22Rv1 (cell line): ENCODE measurements around the gene MTRF1.

Experiments
- ZFX ChIP-seq: fragments of 450-650 bp; IDR thresholded peaks from 2 replicates; pipeline ENCODE4 v1.6.1; 2017; ENCODE audit warnings: antibody characterized with exemption, borderline replicate concordance
- TF ChIP-seq, protein P1 (sequence below): fragments of 450-650 bp; IDR thresholded peaks from 2 replicates; pipeline ENCODE4 v1.5.1; 2017; ENCODE audit warnings: mild to moderate bottlenecking

DNA sequence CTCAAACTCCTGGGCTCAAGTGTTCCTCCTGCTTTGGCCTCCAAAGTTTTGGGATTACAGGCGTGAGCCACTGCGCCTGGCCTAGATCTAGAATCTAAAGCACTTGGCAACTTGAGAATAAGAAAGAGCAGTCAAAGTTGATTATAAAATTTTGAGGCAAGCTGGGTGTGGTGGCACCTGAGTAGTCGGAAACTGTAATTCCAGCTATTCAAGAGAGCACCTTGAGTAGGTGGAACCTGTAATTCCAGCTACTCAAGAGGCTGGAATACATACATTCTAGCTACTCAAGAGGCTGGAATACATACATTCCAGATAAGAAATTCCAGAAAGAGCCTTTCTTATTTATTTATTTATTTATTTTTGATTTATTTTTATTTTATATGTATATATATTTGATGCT is 39.4 kb upstream of the MTRF1 start:
- TF ChIP-seq, protein P1, sequence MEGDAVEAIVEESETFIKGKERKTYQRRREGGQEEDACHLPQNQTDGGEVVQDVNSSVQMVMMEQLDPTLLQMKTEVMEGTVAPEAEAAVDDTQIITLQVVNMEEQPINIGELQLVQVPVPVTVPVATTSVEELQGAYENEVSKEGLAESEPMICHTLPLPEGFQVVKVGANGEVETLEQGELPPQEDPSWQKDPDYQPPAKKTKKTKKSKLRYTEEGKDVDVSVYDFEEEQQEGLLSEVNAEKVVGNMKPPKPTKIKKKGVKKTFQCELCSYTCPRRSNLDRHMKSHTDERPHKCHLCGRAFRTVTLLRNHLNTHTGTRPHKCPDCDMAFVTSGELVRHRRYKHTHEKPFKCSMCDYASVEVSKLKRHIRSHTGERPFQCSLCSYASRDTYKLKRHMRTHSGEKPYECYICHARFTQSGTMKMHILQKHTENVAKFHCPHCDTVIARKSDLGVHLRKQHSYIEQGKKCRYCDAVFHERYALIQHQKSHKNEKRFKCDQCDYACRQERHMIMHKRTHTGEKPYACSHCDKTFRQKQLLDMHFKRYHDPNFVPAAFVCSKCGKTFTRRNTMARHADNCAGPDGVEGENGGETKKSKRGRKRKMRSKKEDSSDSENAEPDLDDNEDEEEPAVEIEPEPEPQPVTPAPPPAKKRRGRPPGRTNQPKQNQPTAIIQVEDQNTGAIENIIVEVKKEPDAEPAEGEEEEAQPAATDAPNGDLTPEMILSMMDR = no peak
- no peak for TF ChIP-seq ZFX
